Caco-2 (cell line): ENCODE results near the gene FARP1. TPM values are rescaled to one million over a fixed set of nuclear protein-coding genes. Genes with fewer than 3 reads are reported as not detected.

Experiments
- BruUV-seq: library from RNA; stranded (reverse); fragments of 400-500 nt; replicated peaks from 2 replicates; lab custom pipeline; 2021; lab: Mats Ljungman, UMichigan
- CTCF ChIA-PET: fragments of 300-600 bp; sonication (Branson Sonifier 250); formaldehyde crosslinking; loops from one replicate; lab custom pipeline; 2022; ENCODE audit warnings: antibody characterized with exemption; lab: Charles Lee
- POLR2A ChIA-PET: fragments of 300-600 bp; sonication (Branson Sonifier 250); formaldehyde crosslinking; loops from one replicate; lab custom pipeline; 2022; ENCODE audit warnings: antibody characterized with exemption; lab: Charles Lee
- DNase-seq, 2 experiments: peaks; one replicate each; pipeline versions ENCODE4 v3.0.0 to v3.0.0-alpha.2; 2020 to 2022
- H3K27me3 ChIP-seq: replicated peaks from 2 replicates; pipeline ENCODE4 v1.6.0; 2011; ENCODE audit warnings: low read length; ENCODE audit not compliant: control insufficient read depth, insufficient read depth
- H3K36me3 ChIP-seq: 2 replicates; pipeline ENCODE4 v1.5.1; 2011; ENCODE audit warnings: low read length; ENCODE audit not compliant: control insufficient read depth, insufficient read depth
- H3K4me1 ChIP-seq: fragments of 250-450 bp; sonication (Bioruptor Pico); 2 replicates; pipeline ENCODE4 v1.5.1; 2020; ENCODE audit warnings: mild to moderate bottlenecking
- H3K4me3 ChIP-seq: 2 replicates; pipeline ENCODE4 v1.5.1; 2011; ENCODE audit warnings: low read depth, mild to moderate bottlenecking, control low read depth, low read length
- H3K9me3 ChIP-seq: fragments of 250-450 bp; sonication (Bioruptor Pico); 2 replicates; pipeline ENCODE4 v1.5.1; 2020; ENCODE audit warnings: mild to moderate bottlenecking, moderate library complexity
- H3K27ac Mint-ChIP-seq: one replicate; pipeline ENCODE4 v1.8.0; 2022; ENCODE audit warnings: mixed read lengths; ENCODE audit not compliant: unreplicated experiment
- H3K27me3 Mint-ChIP-seq: one replicate; pipeline ENCODE4 v1.8.0; 2022; ENCODE audit warnings: mixed read lengths; ENCODE audit not compliant: insufficient read depth, unreplicated experiment
- H3K36me3 Mint-ChIP-seq: one replicate; pipeline ENCODE4 v1.8.0; 2022; ENCODE audit warnings: mild to moderate bottlenecking, mixed read lengths; ENCODE audit not compliant: insufficient read depth, unreplicated experiment
- H3K4me1 Mint-ChIP-seq: one replicate; pipeline ENCODE4 v1.8.0; 2022; ENCODE audit warnings: low read depth, mixed read lengths; ENCODE audit not compliant: unreplicated experiment
- H3K4me3 Mint-ChIP-seq: one replicate; pipeline ENCODE4 v1.8.0; 2022; ENCODE audit warnings: mild to moderate bottlenecking, moderate library complexity, mixed read lengths; ENCODE audit not compliant: unreplicated experiment
- H3K9me3 Mint-ChIP-seq: one replicate; pipeline ENCODE4 v1.8.0; 2022; ENCODE audit warnings: mixed read lengths; ENCODE audit not compliant: unreplicated experiment
- intact Hi-C: fragments of 100-400 bp; cut with micrococcal nuclease; formaldehyde crosslinking; loops from one replicate; pipeline ENCODE4 v1.10.0; 2022; ENCODE audit not compliant: unreplicated experiment
- total RNA-seq: library from RNA; stranded (reverse); gene quantifications from 2 replicates; pipeline ENCODE4 v1.2.3, GENCODE V29; 2022
- TF ChIP-seq, protein P1 (sequence below), 2 experiments: fragments of 200-600 bp in 1 of 2; IDR thresholded peaks; 1 replicate in 1 of 2; 2 replicates in 1 of 2; pipeline versions ENCODE4 v1.5.1 to v1.8.0; 2011 to 2022; ENCODE audit warnings: antibody characterized with exemption in 1 of 2, control low read depth in 1 of 2, inconsistent platforms in 1 of 2, low read depth in 1 of 2, low read length in 1 of 2, mild to moderate bottlenecking in 1 of 2, moderate library complexity in 1 of 2; ENCODE audit not compliant: insufficient read depth in 1 of 2, severe bottlenecking in 1 of 2, unreplicated experiment in 1 of 2

FARP1 gene
- total RNA-seq, 1 experiment from 2014 or later: 189 TPM

GRCh38 chr13:98243929-98244272 lies 101.0 kb downstream of the FARP1 start:
- Mint-ChIP-seq H3K36me3 (peaks cover 39% of the 10 kb centered on the region), H3K4me1 (peaks cover 25% of the 10 kb centered on the region), H3K27ac (no peak overlapping the region), H3K27me3 (no peaks in the 10 kb centered on the region), H3K9me3 (no peaks in the 10 kb centered on the region), H3K4me3 (no peak overlapping the region)
- H3K9me3 ChIP-seq: no peaks in the 10 kb centered on the region
- ChIA-PET POLR2A (no interaction called here), CTCF (no interaction called here)
- no peak overlapping the region for H3K4me3 ChIP-seq
- TF ChIP-seq, protein P1, sequence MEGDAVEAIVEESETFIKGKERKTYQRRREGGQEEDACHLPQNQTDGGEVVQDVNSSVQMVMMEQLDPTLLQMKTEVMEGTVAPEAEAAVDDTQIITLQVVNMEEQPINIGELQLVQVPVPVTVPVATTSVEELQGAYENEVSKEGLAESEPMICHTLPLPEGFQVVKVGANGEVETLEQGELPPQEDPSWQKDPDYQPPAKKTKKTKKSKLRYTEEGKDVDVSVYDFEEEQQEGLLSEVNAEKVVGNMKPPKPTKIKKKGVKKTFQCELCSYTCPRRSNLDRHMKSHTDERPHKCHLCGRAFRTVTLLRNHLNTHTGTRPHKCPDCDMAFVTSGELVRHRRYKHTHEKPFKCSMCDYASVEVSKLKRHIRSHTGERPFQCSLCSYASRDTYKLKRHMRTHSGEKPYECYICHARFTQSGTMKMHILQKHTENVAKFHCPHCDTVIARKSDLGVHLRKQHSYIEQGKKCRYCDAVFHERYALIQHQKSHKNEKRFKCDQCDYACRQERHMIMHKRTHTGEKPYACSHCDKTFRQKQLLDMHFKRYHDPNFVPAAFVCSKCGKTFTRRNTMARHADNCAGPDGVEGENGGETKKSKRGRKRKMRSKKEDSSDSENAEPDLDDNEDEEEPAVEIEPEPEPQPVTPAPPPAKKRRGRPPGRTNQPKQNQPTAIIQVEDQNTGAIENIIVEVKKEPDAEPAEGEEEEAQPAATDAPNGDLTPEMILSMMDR (IDR thresholded peaks at IDR 0.05; ENCODE audit: insufficient read depth in 1 of 2, low read depth in 1 of 2, low read length in 1 of 2, severe bottlenecking in 1 of 2, unreplicated experiment in 1 of 2): no peak
- no TSS peak for BruUV-seq
- no peaks in the 10 kb centered on the region for H3K36me3 ChIP-seq
- H3K27me3 ChIP-seq: no peaks in the 10 kb centered on the region
- intact Hi-C loops: no loop called here
- peaks cover 28% of the 10 kb centered on the region for H3K4me1 ChIP-seq
- no peak for DNase-seq

DNA sequence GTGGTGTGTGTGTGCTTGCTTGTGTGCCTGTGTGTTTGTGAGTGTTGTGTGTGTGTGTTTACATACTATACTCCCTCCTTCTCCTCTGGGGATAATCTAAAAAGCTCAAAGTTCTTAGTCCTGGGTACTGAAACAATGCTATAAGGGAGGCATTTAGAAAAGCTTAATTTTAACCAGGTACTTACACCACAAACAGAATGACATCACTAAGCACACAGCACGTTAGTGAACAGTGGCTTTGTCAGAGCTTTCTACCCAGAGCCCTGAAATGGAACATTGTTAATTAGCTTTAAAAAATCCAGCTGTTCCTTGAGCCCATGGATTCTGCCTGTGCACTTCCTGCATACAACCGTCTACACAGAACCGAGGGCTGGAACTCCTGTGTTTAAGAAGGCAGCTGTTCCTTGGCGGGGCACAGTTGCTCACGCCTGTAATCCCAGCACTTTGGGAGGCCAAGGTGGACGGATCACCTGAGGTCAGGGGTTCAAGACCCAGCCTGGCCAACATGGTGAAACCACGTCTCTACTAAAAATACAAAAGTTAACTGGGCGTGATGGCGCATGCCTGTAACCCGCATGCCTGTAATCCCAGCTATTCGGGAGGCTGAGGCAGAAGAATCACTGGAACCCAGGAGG lies 103.8 kb downstream of the FARP1 start:
- Mint-ChIP-seq H3K27me3 (no peaks in the 10 kb centered on the region), H3K9me3 (no peaks in the 10 kb centered on the region), H3K27ac (peak overlapping the region; percentile 40), H3K4me1 (peaks cover 17% of the 10 kb centered on the region), H3K4me3 (no peak overlapping the region), H3K36me3 (peaks cover 21% of the 10 kb centered on the region)
- BruUV-seq: no TSS peak
- POLR2A ChIA-PET: no interaction called here
- CTCF ChIA-PET: interaction anchor here (1.2 kb wide), 1 partner anchor 15 kb away, joined by 3 read pairs; no protein-coding TSS in a partner anchor
- DNase-seq: no peak
- TF ChIP-seq, protein P1 (IDR thresholded peaks at IDR 0.05; ENCODE audit: insufficient read depth in 1 of 2, low read depth in 1 of 2, low read length in 1 of 2, severe bottlenecking in 1 of 2, unreplicated experiment in 1 of 2): no peak
- Histone ChIP-seq H3K4me1 (peaks cover 28% of the 10 kb centered on the region), H3K9me3 (no peaks in the 10 kb centered on the region), H3K27me3 (no peaks in the 10 kb centered on the region), H3K4me3 (no peak overlapping the region), H3K36me3 (no peaks in the 10 kb centered on the region)
- intact Hi-C loops: no loop called here

DNA sequence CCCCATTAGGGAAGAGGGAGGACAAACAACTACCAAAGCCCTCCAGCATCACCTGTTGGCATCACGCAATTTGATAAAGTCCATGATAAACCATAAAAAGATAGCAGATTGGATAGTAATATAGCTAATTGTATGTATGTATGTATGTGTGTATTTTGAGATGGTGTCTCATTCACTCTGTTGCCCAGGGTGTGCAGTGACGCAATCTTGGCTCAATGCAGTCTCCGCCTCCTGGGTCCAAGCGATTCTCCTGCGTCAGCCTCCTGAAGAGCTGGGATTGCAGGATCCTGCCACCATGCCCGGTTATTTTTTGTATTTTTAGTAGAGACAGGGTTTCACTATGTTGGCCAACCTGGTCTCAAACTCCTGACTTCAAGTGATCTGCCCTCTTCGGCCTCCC lies 108.8 kb downstream of the FARP1 start:
- H3K27me3 Mint-ChIP-seq: no peaks in the 10 kb centered on the region
- peak overlapping the region; percentile 89 for H3K27ac Mint-ChIP-seq
- BruUV-seq: no TSS peak
- ChIA-PET CTCF (no interaction called here), POLR2A (no interaction called here)
- intact Hi-C loops: loop anchor here (2.0 kb wide), 1 partner anchor 15 kb away; no protein-coding TSS in a partner anchor
- H3K36me3 Mint-ChIP-seq: peaks cover 28% of the 10 kb centered on the region
- Histone ChIP-seq H3K4me3 (no peak overlapping the region), H3K27me3 (no peaks in the 10 kb centered on the region), H3K9me3 (no peaks in the 10 kb centered on the region), H3K36me3 (no peaks in the 10 kb centered on the region; the same call in 1 of the 2 replicates), H3K4me1 (peaks cover 43% of the 10 kb centered on the region)
- peaks cover 56% of the 10 kb centered on the region for H3K4me1 Mint-ChIP-seq
- H3K9me3 Mint-ChIP-seq: no peaks in the 10 kb centered on the region
- TF ChIP-seq, protein P1 (IDR thresholded peaks at IDR 0.05; ENCODE audit: insufficient read depth in 1 of 2, low read depth in 1 of 2, low read length in 1 of 2, severe bottlenecking in 1 of 2, unreplicated experiment in 1 of 2): no peak
- H3K4me3 Mint-ChIP-seq: no peak overlapping the region
- no peak for DNase-seq
